HG02884 (cell line): ENCODE measurements around the gene TOR1AIP1.
A peak's percentile ranks its signal among the peaks of the same experiment; 100 is the strongest.
"Not testable (repeated sequence)": the region's sequence is repeated elsewhere in the genome, so short reads cannot be mapped to it uniquely, and the experiment has no call there.

Experiments
- ATAC-seq: cut with Tn5 transposase; IDR thresholded peaks from one replicate; pipeline ENCODE4 v1.9.1; 2021; ENCODE audit warnings: mild to moderate bottlenecking, moderate library complexity; ENCODE audit not compliant: unreplicated experiment

TOR1AIP1 gene

GRCh38 chr1:179935909-179936496 lies 53.9 kb downstream of the TOR1AIP1 start:
- ATAC-seq, result no peak

GRCh38 chr1:179937668-179938254 lies 55.7 kb downstream of the TOR1AIP1 start:
- ATAC-seq, result no peak

GRCh38 chr1:179938752-179939151 lies 56.7 kb downstream of the TOR1AIP1 start:
- no peak for ATAC-seq

GRCh38 chr1:179939941-179940340 lies 57.9 kb downstream of the TOR1AIP1 start:
- no peak for ATAC-seq

- ATAC-seq, result no peak
Measured at GRCh38 chr1:179941454-179941853, 59.4 kb downstream of the TOR1AIP1 start.

- ATAC-seq, result no peak
Measured at GRCh38 chr1:179950651-179951050, 68.6 kb downstream of the TOR1AIP1 start.

GRCh38 chr1:179951383-179952144 lies 69.5 kb downstream of the TOR1AIP1 start:
- ATAC-seq, result no peak

- no peak for ATAC-seq
Measured at GRCh38 chr1:179952186-179952585, 70.1 kb downstream of the TOR1AIP1 start.

- peak; percentile 28 for ATAC-seq
Measured at GRCh38 chr1:179953974-179954492, 71.9 kb downstream of the TOR1AIP1 start.

- peak; percentile 84 for ATAC-seq
Measured at GRCh38 chr1:179954493-179955286, 72.6 kb downstream of the TOR1AIP1 start, which contains the start of gene CEP350. Gene CEP350 (plus strand): TSS chr1:179954810. CDS start chr1:179986182, 31,372 bp downstream.

GRCh38 chr1:179955287-179955680 lies 73.2 kb downstream of the TOR1AIP1 start:
- no peak for ATAC-seq

GRCh38 chr1:179955731-179956130 lies 73.6 kb downstream of the TOR1AIP1 start:
- ATAC-seq, result no peak

- no peak for ATAC-seq
Measured at GRCh38 chr1:179958359-179958758, 76.3 kb downstream of the TOR1AIP1 start.

GRCh38 chr1:179962168-179962567 lies 80.1 kb downstream of the TOR1AIP1 start:
- not testable (repeated sequence) for ATAC-seq

GRCh38 chr1:179966551-179966950 lies 84.5 kb downstream of the TOR1AIP1 start:
- no peak for ATAC-seq

- ATAC-seq, result no peak
Measured at GRCh38 chr1:179968284-179968993, 86.4 kb downstream of the TOR1AIP1 start.

- no peak for ATAC-seq
Measured at GRCh38 chr1:179968994-179969919, 87.2 kb downstream of the TOR1AIP1 start.
